ENCODE data around the gene MYRIP.

- TF ChIP-seq CTCF (IDR thresholded peaks at IDR 0.05; ENCODE audit: low read depth, low read length, poor library complexity, severe bottlenecking) (no peak), EZH2phosphoT487 (IDR thresholded peaks at IDR 0.05; ENCODE audit: borderline replicate concordance, low read length) (no peak)
These were observed 25.7 kb upstream of the MYRIP start for GRCh38 chr3:39783680-39784079.

Data from DOHH2 (cell line).